Activated CD8-positive, alpha-beta T cell treated with anti-CD3 and anti-CD28 coated beads for 36 hours (primary cell): ENCODE measurements around the gene RHOV. TPM values are rescaled to one million over a fixed set of nuclear protein-coding genes. Genes with fewer than 3 reads are reported as not detected.

Experiments used
- ATAC-seq: fragments of 200-7000 bp; cut with Tn5 transposase; one replicate; pipeline ENCODE4 v1.10.0; 2021; ENCODE audit warnings: mild to moderate bottlenecking, moderate library complexity
- CTCF ChIA-PET: fragments of 350-600 bp; sonication (Branson Sonifier 250); formaldehyde crosslinking; loops from one replicate; lab custom pipeline; 2021; ENCODE audit warnings: antibody characterized with exemption; lab: Charles Lee
- POLR2A ChIA-PET: fragments of 350-600 bp; sonication (Branson Sonifier 250); formaldehyde crosslinking; loops from one replicate; lab custom pipeline; 2021; ENCODE audit warnings: antibody characterized with exemption; lab: Charles Lee
- DNase-seq: peaks from one replicate; pipeline ENCODE4 v3.0.0-alpha.2; 2020
- H3K27ac Mint-ChIP-seq: one replicate; pipeline ENCODE4 v1.8.0; 2021; ENCODE audit warnings: mild to moderate bottlenecking, mixed read lengths
- H3K27me3 Mint-ChIP-seq: one replicate; pipeline ENCODE4 v1.8.0; 2021; ENCODE audit warnings: mixed read lengths
- H3K36me3 Mint-ChIP-seq: one replicate; pipeline ENCODE4 v1.8.0; 2021; ENCODE audit warnings: low read depth, mixed read lengths
- H3K4me1 Mint-ChIP-seq: one replicate; pipeline ENCODE4 v1.8.0; 2021; ENCODE audit warnings: low read depth, mixed read lengths
- H3K4me3 Mint-ChIP-seq: one replicate; pipeline ENCODE4 v1.8.0; 2021; ENCODE audit warnings: mild to moderate bottlenecking, moderate library complexity, mixed read lengths
- H3K9me3 Mint-ChIP-seq: one replicate; pipeline ENCODE4 v1.8.0; 2021; ENCODE audit warnings: mixed read lengths
- intact Hi-C: fragments of 100-400 bp; cut with micrococcal nuclease; formaldehyde crosslinking; loops from one replicate; pipeline ENCODE4 v1.10.0; 2022
- total RNA-seq, 2 experiments: library from RNA; stranded (reverse); gene quantifications; one replicate each; pipeline ENCODE4 v1.2.3, GENCODE V29; 2021
- TF ChIP-seq, protein P1 (sequence below): fragments of 200-600 bp; IDR thresholded peaks from one replicate; pipeline ENCODE4 v1.8.0; 2022; ENCODE audit warnings: antibody characterized with exemption, mild to moderate bottlenecking

The RHOV gene
- total RNA-seq, 2 experiments from 2014 or later, result 0.40 to 0.41 TPM

DNA sequence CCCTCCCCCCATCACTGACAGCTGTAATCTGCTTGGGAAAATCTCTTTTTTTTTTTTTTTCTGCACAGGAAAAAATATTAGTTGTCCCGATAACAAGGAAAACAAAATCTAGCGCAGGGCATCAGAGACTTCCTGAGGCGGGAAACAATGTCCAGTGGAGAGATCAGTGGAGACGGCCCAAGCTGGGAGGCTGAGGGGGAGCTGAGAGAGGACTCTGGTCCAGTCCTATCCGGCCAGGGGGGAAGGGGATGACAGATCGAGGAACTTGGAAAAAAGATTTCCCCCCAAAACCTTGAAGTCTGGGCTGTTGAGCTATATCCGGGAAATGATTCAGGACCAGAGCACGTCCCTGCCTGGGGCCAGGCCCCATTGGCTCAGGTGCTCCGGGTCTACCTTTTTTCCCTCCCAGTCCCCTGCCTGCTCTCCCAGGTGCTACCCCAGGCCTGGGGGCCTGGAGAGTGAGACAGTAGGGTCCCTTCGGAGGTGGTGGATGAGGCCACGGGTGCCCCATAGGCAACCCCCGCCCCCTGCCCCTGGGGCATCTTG is 41.2 kb upstream of the RHOV start:
- no peaks in the 10 kb centered on the region for H3K9me3 Mint-ChIP-seq

DNA sequence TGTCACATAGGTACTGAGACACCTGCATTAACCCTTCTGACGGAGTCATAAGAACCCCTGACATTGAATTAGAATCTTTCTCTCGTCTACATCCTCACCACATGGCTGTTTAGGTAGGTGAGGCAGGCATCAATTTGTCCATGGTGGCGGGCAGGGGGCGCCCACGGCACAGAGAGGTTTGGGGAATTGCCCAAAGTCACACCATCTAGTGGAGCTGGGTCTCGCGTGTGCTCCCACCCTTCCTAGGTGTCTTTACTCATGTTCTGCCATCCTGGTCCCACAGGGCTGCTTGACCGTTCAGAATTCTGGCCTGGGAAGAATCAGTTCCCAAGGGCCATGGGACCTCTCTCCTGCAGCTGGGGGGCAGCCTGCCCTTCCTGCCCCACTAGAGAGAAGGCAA is 40.5 kb upstream of the RHOV start:
- ATAC-seq (no peak), DNase-seq (no peak)
- Mint-ChIP-seq H3K9me3 (no peaks in the 10 kb centered on the region), H3K4me1 (no peaks in the 10 kb centered on the region), H3K4me3 (no peak overlapping the region), H3K27me3 (no peaks in the 10 kb centered on the region), H3K36me3 (no peaks in the 10 kb centered on the region), H3K27ac (no peak overlapping the region)
- ChIA-PET CTCF (interaction anchor here (0.9 to 3.2 kb wide), 7 partner anchors 8 to 55 kb away, joined by 3 to 19 read pairs (median 6); partner anchors contain the start of genes DLL4 and VPS18), POLR2A (interaction anchor here (1.0 kb wide), 1 partner anchor 13 kb away, joined by 5 read pairs; no protein-coding TSS in a partner anchor)
- intact Hi-C loops, result no loop called here
- TF ChIP-seq, protein P1, sequence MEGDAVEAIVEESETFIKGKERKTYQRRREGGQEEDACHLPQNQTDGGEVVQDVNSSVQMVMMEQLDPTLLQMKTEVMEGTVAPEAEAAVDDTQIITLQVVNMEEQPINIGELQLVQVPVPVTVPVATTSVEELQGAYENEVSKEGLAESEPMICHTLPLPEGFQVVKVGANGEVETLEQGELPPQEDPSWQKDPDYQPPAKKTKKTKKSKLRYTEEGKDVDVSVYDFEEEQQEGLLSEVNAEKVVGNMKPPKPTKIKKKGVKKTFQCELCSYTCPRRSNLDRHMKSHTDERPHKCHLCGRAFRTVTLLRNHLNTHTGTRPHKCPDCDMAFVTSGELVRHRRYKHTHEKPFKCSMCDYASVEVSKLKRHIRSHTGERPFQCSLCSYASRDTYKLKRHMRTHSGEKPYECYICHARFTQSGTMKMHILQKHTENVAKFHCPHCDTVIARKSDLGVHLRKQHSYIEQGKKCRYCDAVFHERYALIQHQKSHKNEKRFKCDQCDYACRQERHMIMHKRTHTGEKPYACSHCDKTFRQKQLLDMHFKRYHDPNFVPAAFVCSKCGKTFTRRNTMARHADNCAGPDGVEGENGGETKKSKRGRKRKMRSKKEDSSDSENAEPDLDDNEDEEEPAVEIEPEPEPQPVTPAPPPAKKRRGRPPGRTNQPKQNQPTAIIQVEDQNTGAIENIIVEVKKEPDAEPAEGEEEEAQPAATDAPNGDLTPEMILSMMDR, result no peak

More for the DNA sequence above, 41.2 kb upstream of the RHOV start:
- ChIA-PET CTCF (interaction anchor here (0.8 to 3.2 kb wide), 8 partner anchors 9 to 107 kb away, joined by 3 to 19 read pairs (median 5); partner anchors contain the start of genes DLL4 and VPS18), POLR2A (interaction anchor here (0.8 to 1.6 kb wide), 4 partner anchors 13 to 42 kb away, joined by 3 to 5 read pairs (median 3); no protein-coding TSS in a partner anchor)
- Mint-ChIP-seq H3K27me3 (no peaks in the 10 kb centered on the region), H3K4me1 (no peaks in the 10 kb centered on the region), H3K4me3 (no peak overlapping the region), H3K36me3 (no peaks in the 10 kb centered on the region), H3K27ac (no peak overlapping the region)
- intact Hi-C loops, result no loop called here
- TF ChIP-seq, protein P1, result no peak
- ATAC-seq (no peak), DNase-seq (no peak)

DNA sequence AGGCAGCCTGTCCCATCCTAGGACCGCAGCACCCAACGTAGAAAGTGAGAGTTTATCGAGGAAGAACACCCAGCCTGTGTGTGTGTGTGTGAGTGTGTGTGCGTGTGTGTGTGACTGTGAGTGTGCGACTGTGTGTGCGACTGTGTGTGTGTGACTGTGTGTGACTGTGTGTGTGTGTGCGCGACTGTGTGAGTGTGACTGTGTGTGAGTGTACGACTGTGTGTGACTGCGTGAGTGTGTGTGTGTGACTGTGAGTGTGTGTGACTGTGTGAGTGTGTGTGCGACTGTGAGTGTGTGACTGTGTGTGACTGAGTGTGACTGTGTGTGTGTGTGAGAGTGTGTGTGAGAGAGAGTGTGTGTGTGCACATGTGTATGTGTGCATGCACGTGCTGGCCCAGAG is 40.0 kb upstream of the RHOV start:
- H3K27ac Mint-ChIP-seq, result no peak overlapping the region

GRCh38 chr15:40912478-40912877 is 38.4 kb upstream of the RHOV start:
- DNase-seq (no peak), ATAC-seq (no peak)
- TF ChIP-seq, protein P1, result no peak
- POLR2A ChIA-PET, result interaction anchor here (1.5 kb wide), 1 partner anchor 9 kb away, joined by 3 read pairs; no protein-coding TSS in a partner anchor
- intact Hi-C loops, result no loop called here
- H3K27me3 Mint-ChIP-seq, result no peaks in the 10 kb centered on the region
- CTCF ChIA-PET, result interaction anchor here (0.9 to 2.0 kb wide), 7 partner anchors 9 to 40 kb away, joined by 3 to 8 read pairs (median 4); partner anchors contain the start of genes CHAC1 and DLL4
- H3K36me3 Mint-ChIP-seq, result no peaks in the 10 kb centered on the region
- peaks cover 5% of the 10 kb centered on the region for H3K4me1 Mint-ChIP-seq
- H3K4me3 Mint-ChIP-seq, result no peak overlapping the region
- no peak overlapping the region for H3K27ac Mint-ChIP-seq
- no peaks in the 10 kb centered on the region for H3K9me3 Mint-ChIP-seq

More for the DNA sequence above, 40.0 kb upstream of the RHOV start:
- TF ChIP-seq, protein P1, result no peak
- H3K9me3 Mint-ChIP-seq, result no peaks in the 10 kb centered on the region
- H3K27me3 Mint-ChIP-seq, result no peaks in the 10 kb centered on the region
- no peaks in the 10 kb centered on the region for H3K36me3 Mint-ChIP-seq
- DNase-seq (no peak), ATAC-seq (no peak)
- POLR2A ChIA-PET, result no interaction called here
- CTCF ChIA-PET, result interaction anchor here (1.3 to 1.5 kb wide), 3 partner anchors 15 to 17 kb away, joined by 3 to 6 read pairs (median 4); partner anchors contain the start of gene DLL4
- H3K4me1 Mint-ChIP-seq, result no peaks in the 10 kb centered on the region
- no peak overlapping the region for H3K4me3 Mint-ChIP-seq
- intact Hi-C loops, result no loop called here

GRCh38 chr15:40911693-40912092 is 37.7 kb upstream of the RHOV start:
- ATAC-seq (no peak), DNase-seq (no peak)
- TF ChIP-seq, protein P1, result no peak
- Mint-ChIP-seq H3K9me3 (no peaks in the 10 kb centered on the region), H3K4me3 (no peak overlapping the region), H3K4me1 (peaks cover 9% of the 10 kb centered on the region), H3K27ac (no peak overlapping the region), H3K27me3 (no peaks in the 10 kb centered on the region), H3K36me3 (no peaks in the 10 kb centered on the region)
- intact Hi-C loops, result no loop called here
- POLR2A ChIA-PET, result no interaction called here
- CTCF ChIA-PET, result interaction anchor here (0.9 to 2.0 kb wide), 7 partner anchors 9 to 110 kb away, joined by 3 to 8 read pairs (median 4); partner anchors contain the start of genes CHAC1 and DLL4
